Astrocyte of the hippocampus (primary cell): ENCODE results near the gene BEST1.
"Not testable (repeated sequence)": the region's sequence is repeated elsewhere in the genome, so short reads cannot be mapped to it uniquely, and the experiment has no call there.

Source experiments
- DNase-seq: peaks from one replicate; pipeline ENCODE4 v3.0.0; 2011; ENCODE audit warnings: low read depth, low spot score

BEST1 gene

DNA sequence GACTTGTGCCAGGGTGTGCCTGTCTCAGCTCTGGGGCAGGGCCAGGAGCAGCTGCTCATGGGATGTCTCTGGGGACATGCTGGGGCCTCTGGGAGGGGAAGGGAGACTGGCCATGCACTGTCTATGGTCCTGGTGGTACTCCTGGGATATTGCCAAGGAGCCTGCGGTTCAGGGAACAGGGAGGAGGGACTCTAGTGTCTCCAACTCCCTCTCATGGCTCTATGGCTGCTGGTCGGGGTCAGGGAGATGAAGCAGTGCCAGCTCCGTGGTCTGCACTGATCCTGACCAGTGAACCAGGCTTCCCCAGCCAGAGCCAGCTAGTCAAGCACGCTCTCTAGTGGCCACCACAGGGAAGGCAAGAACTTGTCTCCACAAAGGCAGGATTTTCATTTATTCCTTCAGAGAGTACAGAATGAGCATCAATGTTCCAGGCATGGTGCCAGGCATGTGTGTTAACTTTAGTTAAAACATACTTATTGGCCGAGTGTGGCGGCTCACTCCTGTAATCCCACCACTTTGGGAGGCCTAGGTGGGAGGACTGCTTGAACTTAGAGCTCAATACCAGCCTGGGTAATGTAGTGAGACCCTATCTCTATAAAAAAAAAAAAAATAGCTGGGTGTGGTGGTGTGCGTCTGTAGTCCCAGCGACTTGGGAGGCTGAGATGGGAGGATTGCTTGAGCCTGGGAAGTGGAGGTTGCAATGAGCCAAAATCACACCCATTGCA lies 2.5 kb upstream of the BEST1 start:
- peak; percentile 91 for DNase-seq

DNA sequence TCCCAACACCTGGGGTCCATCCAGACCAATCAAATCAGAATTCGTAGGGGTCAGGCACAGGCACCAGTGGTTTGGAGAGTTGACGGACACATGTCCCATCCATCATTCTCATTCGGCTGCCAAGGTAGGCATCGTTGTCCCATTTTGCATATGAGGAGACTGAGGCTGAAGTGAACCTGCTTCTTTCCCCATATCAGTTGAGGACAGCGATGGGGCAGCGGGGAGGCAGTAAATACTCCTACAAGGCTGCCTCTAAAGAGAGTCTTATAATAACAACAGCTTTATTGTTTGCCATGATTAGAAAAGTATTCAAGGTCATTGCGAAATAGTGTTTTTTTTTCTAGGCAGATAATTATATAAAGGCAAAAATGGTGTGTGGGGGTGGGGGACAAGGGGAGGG lies 1.6 kb upstream of the BEST1 start:
- DNase-seq, result no peak

DNA sequence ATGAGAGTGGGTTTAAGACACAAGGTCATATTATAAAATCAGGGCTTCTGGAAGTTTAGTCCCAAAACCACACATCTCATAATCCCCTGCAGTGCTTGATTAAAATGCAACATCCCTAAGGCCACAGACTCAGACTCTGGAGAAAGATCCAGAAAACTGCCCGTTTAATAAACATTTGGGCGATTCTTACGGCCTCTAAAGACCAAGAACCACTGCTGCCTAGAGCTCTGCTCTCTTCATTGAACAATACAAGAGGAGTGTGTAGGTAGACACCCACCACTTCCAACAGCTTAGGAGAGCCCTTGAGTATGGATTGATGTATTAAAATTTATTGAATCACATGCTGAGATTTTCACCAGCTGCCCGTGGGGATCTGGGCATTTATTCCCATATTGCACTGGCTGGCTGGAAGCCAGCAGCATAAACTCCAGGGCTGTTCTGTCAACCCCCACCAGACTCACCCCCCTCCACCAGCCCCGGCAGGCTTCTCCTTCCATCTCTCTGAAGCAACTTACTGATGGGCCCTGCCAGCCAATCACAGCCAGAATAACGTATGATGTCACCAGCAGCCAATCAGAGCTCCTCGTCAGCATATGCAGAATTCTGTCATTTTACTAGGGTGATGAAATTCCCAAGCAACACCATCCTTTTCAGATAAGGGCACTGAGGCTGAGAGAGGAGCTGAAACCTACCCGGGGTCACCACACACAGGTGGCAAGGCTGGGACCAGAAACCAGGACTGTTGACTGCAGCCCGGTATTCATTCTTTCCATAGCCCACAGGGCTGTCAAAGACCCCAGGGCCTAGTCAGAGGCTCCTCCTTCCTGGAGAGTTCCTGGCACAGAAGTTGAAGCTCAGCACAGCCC lies 749 bp upstream of the BEST1 start:
- peak; percentile 82 for DNase-seq

DNA sequence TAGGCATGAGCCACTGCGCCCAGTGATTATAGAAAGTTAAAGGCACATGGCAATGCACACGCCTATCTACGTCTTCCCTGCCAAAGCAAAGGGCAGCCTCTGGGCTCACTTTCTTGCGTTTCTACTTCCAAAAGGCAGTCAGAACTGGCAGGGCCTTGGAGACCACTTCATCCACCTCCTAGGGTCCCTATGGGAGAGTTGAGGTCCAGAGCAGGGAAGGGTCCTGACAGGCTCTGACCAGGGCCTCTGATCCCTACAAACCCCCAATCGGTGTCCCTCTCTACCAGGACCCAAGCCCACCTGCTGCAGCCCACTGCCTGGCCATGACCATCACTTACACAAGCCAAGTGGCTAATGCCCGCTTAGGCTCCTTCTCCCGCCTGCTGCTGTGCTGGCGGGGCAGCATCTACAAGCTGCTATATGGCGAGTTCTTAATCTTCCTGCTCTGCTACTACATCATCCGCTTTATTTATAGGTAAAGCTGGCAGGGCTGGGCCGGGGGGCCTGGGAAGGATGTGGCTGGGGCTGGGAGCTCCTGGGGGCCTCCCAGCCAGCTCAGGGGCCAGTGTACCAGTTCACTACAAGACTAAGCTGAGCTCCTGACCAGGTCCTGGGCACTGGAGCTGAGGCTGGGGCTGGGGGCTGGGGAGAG lies 1.5 kb downstream of the BEST1 start:
- DNase-seq, result no peak

DNA sequence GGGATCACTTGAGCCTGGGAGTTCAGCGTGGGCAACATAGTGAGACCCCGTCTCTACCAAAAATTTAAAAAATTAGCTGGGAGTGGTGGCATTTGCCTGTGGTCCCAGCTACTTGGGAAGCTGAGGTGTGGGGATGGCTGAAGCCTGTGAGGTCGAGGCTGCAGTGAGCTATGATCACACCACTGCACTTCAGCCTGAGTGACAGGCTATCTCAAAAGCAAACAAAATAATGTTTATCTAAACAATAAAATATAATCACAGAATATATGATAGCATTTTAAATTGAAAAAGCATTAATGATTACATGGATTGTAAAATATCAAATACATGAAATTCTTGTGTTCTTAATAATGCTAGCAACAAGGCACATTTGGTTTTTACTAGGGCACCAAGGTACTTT lies 2.7 kb downstream of the BEST1 start:
- DNase-seq, result no peak

DNA sequence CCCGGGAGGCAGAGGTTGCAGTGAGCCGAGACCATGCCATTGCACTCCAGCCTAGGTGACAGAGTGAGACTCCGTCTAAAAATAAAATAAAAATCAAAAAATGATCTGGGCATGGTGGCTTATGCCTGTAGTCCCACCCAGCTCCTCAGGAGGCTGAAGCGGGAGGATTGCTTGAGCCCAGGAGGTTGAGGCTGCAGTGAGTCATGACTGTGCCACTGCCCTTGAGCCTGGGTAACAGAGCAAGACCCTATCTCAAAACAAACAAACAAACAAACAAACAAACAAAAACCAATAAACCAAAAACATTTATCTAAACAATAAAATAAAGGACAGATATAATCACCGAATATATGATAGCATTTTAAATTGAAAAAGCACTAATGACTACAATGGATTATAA lies 3.5 kb downstream of the BEST1 start:
- DNase-seq, result not testable (repeated sequence)

DNA sequence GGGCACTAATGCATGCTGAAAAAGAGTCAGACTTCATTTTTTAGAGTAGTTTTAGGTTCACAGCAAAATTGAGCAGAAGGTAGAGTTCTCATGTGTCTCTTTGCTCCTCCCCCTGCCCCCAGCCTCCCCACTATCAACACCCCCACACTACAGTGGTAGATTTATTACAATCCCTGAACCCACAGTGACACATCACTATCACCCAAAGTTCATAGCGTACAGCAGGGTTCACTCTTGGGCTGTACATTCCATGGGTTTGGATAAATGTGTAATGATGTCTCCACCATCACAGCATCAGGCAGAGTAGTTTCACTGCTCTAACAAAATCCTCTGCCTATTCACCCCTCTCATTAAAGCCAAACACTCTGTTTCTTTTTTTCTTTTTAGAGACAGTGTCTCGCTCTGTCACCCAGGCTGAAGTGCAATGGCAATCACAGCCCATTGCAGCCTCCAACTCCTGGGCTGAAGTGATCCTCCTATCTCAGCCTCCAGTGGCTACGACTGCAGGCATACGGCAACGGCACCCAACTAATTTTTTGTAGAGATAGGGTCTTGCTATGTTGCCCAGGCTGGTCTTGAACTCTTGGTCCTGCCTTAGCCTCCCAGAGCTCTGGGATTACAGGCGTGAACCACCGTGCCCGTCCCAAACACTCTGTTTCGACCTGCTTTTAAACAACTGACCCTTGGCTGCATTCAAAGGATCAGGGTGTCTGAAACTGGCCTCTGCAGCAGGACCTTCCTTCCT lies 4.1 kb downstream of the BEST1 start:
- no peak for DNase-seq

DNA sequence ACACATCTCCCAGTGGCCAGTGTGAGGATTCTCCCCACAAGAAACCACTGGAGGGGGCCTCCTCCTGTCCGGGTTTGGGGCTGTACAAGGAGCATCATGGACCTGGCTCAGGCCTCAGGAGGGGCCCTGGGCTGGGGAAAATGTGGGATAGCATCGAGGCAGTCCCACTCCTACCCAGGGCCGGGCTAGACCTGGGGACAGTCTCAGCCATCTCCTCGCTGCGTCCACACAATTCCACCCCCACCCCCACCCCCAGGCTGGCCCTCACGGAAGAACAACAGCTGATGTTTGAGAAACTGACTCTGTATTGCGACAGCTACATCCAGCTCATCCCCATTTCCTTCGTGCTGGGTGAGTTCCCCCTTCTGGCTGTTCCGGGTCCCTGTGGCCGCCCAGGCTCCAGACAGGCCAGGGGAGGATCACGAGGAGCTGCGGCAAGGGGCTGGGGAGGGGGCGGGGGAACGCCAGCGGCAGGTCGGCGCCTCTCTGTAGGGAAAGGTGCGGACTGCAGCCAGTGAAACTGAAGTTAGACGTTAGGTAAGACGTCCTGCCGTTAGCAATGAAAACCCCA lies 4.8 kb downstream of the BEST1 start:
- peak; percentile 62 for DNase-seq

DNA sequence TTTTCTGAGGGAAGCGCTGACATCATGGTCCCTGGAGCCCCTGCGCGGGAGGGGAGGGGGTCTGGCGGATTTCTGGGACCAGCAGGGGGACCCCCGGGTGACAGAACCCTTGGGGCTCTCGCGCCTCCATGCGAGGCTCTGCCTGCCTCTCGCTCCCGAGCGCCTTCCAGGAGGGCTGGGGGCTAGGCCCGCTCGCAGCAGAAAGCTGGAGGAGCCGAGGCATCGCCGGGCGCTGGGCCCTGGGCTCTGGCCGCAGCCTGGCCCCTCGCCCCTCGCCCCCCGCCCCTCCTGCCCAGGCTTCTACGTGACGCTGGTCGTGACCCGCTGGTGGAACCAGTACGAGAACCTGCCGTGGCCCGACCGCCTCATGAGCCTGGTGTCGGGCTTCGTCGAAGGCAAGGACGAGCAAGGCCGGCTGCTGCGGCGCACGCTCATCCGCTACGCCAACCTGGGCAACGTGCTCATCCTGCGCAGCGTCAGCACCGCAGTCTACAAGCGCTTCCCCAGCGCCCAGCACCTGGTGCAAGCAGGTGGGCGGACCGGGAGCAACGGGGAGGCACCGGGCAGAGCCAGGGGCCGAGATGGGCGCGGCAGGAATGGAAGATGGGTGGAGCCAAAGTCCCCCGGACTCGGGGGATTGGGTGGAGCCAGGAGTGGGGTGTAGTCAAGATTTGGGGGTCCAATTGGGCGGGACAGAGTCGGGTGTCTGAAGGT lies 5.4 kb downstream of the BEST1 start:
- DNase-seq, result peak; percentile 31

DNA sequence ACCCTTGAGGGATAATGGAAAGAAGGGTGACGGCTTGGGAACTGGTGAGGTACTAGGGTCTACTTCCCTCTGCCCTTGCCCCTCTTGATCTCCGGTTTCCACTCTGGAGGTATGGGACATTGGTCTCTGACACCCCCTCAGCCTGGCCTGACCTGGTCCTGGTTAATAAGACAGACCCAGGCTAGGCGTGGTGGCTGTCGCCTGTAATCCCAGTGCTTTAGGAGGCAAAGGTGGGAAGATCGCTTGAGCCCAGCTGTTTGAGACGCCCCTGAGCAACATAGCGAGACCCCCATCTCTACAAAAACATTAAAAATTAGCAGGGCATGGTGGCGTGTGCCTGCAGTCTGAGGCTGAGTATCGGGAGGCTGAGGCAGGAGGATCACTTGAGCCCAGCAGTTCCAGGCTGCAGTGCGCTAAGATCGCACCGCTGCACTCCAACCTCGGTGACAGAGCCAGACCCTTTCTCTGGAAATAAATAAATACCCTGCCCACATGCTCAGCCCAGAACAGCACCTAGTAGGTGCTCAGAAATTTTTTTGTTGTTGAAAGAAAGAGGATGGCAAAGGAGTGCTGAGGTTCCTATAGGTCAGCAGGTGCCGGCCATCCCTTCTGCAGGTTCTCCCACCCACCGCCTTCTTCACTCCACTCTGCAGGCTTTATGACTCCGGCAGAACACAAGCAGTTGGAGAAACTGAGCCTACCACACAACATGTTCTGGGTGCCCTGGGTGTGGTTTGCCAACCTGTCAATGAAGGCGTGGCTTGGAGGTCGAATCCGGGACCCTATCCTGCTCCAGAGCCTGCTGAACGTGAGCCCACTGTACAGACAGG lies 6.3 kb downstream of the BEST1 start:
- DNase-seq, result no peak

DNA sequence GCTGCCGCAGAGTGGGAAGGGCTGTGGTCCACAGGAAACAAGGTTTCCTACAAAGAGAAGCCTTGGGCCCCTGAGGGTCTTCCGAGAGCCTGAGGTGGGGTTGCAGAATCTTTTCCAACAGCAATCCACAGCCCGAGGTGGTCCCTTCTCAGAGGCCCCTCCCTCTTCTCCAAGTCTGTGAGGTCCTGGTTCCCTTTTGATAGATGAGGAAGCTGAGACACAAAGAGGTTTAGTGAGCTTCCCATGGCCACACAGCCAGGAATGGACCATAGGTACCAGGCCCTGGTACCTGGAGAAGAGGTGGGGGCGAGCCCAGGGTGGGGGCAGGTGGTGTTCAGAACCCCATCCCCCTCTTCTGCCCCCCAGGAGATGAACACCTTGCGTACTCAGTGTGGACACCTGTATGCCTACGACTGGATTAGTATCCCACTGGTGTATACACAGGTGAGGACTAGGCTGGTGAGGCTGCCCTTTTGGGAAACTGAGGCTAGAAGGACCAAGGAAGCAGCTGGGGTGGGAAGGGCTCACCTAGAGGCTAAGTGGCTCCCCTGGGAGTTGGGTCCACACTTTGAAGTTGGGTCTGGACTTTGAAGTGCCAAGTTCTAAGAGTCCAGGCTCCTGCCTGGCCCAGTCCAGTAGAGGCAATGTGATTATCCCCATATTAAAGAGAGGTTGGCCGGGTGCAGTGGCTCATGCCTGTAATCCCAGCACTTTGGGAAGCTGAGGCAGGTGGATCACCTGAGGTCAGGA lies 7.0 kb downstream of the BEST1 start:
- DNase-seq, result no peak

DNA sequence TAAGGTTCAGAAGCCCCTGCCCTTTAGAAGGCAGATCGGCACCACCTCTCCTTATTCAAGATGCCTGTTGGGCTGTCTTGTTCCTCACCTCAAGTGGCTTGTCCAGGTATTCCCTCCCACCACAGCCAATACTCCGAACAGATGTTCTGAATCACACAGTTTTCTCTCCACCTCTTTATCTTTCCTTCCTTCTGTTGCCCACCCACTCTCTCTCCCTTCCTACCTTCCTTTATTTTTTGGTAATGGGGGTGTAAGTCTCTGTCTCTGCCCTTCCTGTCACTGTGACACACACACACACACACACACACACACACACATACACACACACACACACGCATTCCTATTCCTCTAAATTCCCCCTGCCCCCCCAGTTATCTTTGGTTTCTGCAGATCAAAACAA lies 8.4 kb downstream of the BEST1 start:
- no peak for DNase-seq

DNA sequence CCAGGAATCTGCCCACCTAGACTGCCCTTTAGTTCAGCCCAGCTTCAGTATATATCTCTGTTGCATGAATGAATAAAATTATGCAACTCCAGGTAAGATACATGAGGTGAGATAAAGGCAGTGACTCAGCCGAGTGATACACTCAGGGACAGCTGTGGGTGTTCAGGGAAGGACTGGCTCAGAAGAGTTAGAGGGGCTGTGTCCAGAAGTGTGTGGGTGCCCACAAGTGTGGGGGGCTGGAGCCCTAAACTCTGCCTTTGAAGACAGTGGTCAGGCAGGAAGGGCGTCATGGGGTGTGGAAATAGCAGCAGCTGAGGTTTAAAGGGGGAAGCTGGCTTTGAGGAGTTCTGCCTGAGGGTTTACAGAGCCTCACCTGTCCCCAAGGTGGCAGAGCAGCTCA lies 9.0 kb downstream of the BEST1 start:
- DNase-seq, result no peak

DNA sequence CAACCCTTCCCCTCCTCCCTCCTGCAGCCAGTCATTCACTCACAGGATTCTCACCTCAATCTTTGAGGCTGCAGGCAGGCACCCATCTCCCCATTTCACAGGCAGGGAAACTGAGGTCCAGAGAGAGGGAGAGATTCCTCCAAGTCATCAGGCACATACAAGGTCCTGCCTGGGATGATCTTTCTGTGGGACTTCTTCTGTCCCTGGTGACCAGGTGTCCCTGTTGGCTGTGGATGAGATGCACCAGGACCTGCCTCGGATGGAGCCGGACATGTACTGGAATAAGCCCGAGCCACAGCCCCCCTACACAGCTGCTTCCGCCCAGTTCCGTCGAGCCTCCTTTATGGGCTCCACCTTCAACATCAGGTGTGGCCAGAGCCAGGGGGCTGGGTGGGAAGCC lies 9.5 kb downstream of the BEST1 start:
- no peak for DNase-seq

DNA sequence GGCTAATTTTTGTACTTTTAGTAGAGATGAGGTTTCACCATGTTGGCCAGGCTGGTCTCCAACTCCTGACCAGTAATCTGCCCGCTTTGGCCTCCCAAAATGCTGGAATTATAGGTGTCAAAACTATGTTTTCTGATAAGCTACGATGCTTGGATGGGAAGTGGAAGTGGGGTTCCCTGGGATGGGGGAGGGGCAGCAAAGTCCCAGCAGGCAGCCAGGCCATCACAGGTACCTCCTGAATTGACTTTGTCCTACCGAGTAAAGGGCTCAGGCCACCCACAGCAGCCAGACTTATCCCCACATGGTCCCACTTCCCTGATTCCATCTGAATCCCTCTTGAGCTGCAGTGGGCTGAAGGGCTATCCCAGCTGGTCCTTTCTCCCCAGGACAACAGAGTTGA lies 10.4 kb downstream of the BEST1 start:
- DNase-seq, result no peak

DNA sequence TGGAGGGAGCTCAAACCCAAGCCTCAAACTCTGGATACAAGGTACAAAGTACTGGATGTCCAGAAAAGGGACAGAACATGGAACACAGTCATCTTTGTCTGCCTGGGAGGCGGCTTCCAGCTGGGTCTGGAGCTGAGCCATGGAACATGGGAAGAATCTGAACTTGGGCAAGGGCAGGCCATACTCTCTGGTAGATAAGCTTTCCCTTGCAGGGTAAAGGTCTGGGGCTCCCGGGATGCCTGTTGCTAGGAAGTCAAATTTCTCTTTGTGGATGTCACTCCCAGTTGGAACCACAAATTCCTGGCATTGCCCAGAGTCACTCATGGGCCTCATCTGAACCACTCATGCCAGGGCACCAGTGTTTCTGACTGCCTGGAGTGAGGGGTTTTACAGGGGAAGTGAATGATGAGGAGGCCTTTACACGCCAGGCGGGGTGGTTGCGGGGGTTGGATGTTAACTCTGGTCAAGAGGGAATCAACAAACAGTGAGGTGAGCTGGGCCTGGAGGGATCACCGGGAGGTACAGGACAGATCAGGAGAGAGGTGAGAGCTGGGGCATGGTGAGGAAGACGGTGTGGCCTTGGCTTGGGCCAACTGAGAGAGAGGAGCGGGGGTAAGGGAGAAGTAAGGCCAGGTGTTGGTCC lies 11.5 kb downstream of the BEST1 start:
- DNase-seq, result peak; percentile 78

DNA sequence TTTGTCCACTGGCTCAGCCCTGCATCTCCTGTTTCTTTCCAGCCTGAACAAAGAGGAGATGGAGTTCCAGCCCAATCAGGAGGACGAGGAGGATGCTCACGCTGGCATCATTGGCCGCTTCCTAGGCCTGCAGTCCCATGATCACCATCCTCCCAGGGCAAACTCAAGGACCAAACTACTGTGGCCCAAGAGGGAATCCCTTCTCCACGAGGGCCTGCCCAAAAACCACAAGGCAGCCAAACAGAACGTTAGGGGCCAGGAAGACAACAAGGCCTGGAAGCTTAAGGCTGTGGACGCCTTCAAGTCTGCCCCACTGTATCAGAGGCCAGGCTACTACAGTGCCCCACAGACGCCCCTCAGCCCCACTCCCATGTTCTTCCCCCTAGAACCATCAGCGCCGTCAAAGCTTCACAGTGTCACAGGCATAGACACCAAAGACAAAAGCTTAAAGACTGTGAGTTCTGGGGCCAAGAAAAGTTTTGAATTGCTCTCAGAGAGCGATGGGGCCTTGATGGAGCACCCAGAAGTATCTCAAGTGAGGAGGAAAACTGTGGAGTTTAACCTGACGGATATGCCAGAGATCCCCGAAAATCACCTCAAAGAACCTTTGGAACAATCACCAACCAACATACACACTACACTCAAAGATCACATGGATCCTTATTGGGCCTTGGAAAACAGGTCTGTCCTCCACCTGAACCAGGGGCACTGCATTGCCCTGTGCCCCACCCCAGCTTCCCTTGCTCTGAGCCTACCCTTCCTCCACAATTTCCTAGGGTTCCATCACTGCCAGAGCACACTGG lies 12.3 kb downstream of the BEST1 start:
- DNase-seq, result no peak

DNA sequence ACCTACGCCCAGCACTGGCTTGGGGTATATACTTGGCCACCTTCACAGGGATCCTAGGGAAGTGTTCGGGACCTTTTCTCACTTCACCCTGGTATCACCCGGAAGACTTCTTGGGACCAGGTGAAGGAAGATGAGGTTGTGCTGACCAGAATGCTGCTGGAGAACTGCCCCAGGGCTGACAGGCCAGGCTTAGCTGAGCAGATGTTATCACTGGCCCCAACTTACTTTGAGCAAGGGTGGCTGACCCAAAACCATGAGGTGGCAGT lies 12.8 kb downstream of the BEST1 start:
- DNase-seq, result no peak
